Colonic mucosa (tissue), 4 donors: Measurements from ENCODE around the gene GPX6. TPM values are rescaled to one million over a fixed set of nuclear protein-coding genes. Genes with fewer than 3 reads are reported as not detected.

Experiments used
- DNase-seq: peaks from one replicate; pipeline ENCODE4 v3.0.0-alpha.2; 2020
- H3K27ac ChIP-seq: fragments of 200-600 bp; one replicate; pipeline ENCODE4 v1.8.0; 2021
- H3K27me3 ChIP-seq: fragments of 200-600 bp; one replicate; pipeline ENCODE4 v1.8.0; 2021
- H3K36me3 ChIP-seq: fragments of 200-600 bp; one replicate; pipeline ENCODE4 v1.8.0; 2021
- H3K4me1 ChIP-seq: fragments of 200-600 bp; one replicate; pipeline ENCODE4 v1.8.0; 2021; ENCODE audit warnings: mild to moderate bottlenecking
- H3K4me3 ChIP-seq: fragments of 200-600 bp; one replicate; pipeline ENCODE4 v1.8.0; 2021
- H3K9ac ChIP-seq, 2 donors: one replicate each; pipeline ENCODE4 v1.7.0; 2013; ENCODE audit warnings: control low read depth in 2 of 2, low read depth in 2 of 2, low read length in 2 of 2
- H3K9me3 ChIP-seq: fragments of 200-600 bp; one replicate; pipeline ENCODE4 v1.8.0; 2021
- CTCF ChIP-seq: fragments of 200-600 bp; IDR thresholded peaks from one replicate; pipeline ENCODE4 v1.8.0; 2022; ENCODE audit warnings: antibody characterized with exemption, mild to moderate bottlenecking
- intact Hi-C: fragments of 100-400 bp; cut with DNase I; formaldehyde crosslinking; loops from one replicate; pipeline ENCODE4 v1.14.1; 2022
- total RNA-seq, 2 donors: library from RNA; stranded (reverse); fragmentation: NEBNext Ultra II Directional in 1 of 2; extraction: Animal tissue kit (Norgen Biotek cat#: 25700) in 1 of 2; gene quantifications; one replicate each; pipeline ENCODE4 v1.2.1, GENCODE V29; 2021
- donor health status: healthy.
- donor health status: DM: no; HTN: no; CAD: no.
- donor health status: DM: no; HTN: no; CAD: no.

GPX6 gene
- total RNA-seq, 2 donors from 2014 or later, result not detected

- no peaks in the 10 kb centered on the region for H3K36me3 ChIP-seq
- H3K27me3 ChIP-seq, result no peaks in the 10 kb centered on the region
- no peak overlapping the region for H3K9ac ChIP-seq
- intact Hi-C loops, result no loop called here
- H3K4me3 ChIP-seq, result no peak overlapping the region
- no peak for TF ChIP-seq CTCF
- H3K4me1 ChIP-seq, result no peaks in the 10 kb centered on the region
- DNase-seq, result no peak
- H3K9me3 ChIP-seq, result no peaks in the 10 kb centered on the region
- H3K27ac ChIP-seq, result no peak overlapping the region
Measured at GRCh38 chr6:28534306-28534705, 18.7 kb upstream of the GPX6 start.

DNA sequence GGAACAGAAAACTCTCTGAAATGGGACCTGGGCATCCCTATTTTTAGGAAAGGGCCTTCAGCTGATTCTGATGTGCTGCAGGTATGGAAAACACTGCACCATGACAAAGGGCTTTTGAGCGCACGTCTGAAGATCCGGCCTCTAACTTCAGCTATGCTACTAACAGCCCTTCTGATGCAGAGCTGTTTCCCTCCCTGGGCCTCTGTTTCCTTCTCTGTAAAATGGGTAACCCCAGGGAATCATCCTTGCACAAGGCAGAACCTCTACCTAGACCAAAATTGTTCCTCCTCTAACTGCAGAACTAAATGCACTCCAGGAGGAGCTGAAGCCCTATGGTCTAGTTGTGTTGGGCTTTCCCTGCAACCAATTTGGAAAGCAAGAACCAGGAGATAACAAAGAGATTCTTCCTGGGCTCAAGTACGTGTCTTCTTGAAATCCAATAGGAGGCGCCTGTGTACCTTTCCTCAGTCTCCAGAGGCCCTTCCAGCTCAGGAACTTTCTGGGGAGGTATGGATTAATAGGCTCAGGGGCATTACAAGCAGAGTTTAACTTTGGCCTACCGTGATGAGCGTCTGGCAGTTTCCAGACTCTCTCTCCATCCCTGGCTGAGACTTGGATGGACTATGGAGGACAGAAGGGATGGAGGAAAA lies 16.0 kb upstream of the GPX6 start:
- TF ChIP-seq CTCF, result no peak
- no peak for DNase-seq
- H3K36me3 ChIP-seq, result no peaks in the 10 kb centered on the region
- no peak overlapping the region for H3K27ac ChIP-seq
- intact Hi-C loops, result no loop called here
- no peaks in the 10 kb centered on the region for H3K9me3 ChIP-seq
- H3K27me3 ChIP-seq, result no peaks in the 10 kb centered on the region
- H3K9ac ChIP-seq, result no peak overlapping the region
- H3K4me1 ChIP-seq, result no peaks in the 10 kb centered on the region
- no peak overlapping the region for H3K4me3 ChIP-seq

- intact Hi-C loops, result no loop called here
Measured at GRCh38 chr6:28530777-28531176, 15.2 kb upstream of the GPX6 start.

GRCh38 chr6:28525496-28526039 lies 10.0 kb upstream of the GPX6 start, which contains the start of gene GPX5:
Gene GPX5, plus strand, starts transcription at chr6:28525881. Its CDS starts 133 bp downstream, at chr6:28526014.
- H3K4me3 ChIP-seq, result no peak within 1 kb of the TSS
- no peak within 1 kb of the TSS for H3K9ac ChIP-seq
- H3K27ac ChIP-seq, result no peak within 1 kb of the TSS
- TF ChIP-seq CTCF, result no peak
- no peaks in the 10 kb centered on the region for H3K36me3 ChIP-seq
- no peaks in the 10 kb centered on the region for H3K27me3 ChIP-seq
- H3K4me1 ChIP-seq, result no peaks in the 10 kb centered on the region
- intact Hi-C loops, result no loop called here
- H3K9me3 ChIP-seq, result no peaks in the 10 kb centered on the region
- no peak for DNase-seq

More at GRCh38 chr6:28530777-28531176, 15.2 kb upstream of the GPX6 start:
- Histone ChIP-seq H3K4me1 (no peaks in the 10 kb centered on the region), H3K36me3 (no peaks in the 10 kb centered on the region), H3K27ac (no peak overlapping the region), H3K4me3 (no peak overlapping the region), H3K9me3 (no peaks in the 10 kb centered on the region), H3K27me3 (no peaks in the 10 kb centered on the region), H3K9ac (no peak overlapping the region)
- no peak for TF ChIP-seq CTCF
- DNase-seq, result no peak

- H3K36me3 ChIP-seq, result no peaks in the 10 kb centered on the region
- no peak overlapping the region for H3K4me3 ChIP-seq
Measured at GRCh38 chr6:28523241-28523622, 7.6 kb upstream of the GPX6 start.

More at GRCh38 chr6:28523241-28523622, 7.6 kb upstream of the GPX6 start:
- Histone ChIP-seq H3K9ac (no peak overlapping the region), H3K27ac (no peak overlapping the region), H3K4me1 (no peaks in the 10 kb centered on the region), H3K9me3 (no peaks in the 10 kb centered on the region), H3K27me3 (no peaks in the 10 kb centered on the region)
- intact Hi-C loops, result no loop called here
- DNase-seq, result no peak
- no peak for TF ChIP-seq CTCF
